SIG-M5 treated with dmso at 0.1 percent for 504 hours (cell line): ENCODE data around the gene CEACAM19.
A peak's percentile ranks its signal among the peaks of the same experiment; 100 is the strongest.
"Not testable (repeated sequence)": the region's sequence is repeated elsewhere in the genome, so short reads cannot be mapped to it uniquely, and the experiment has no call there.

ENCODE experiments used
- DNase-seq: peaks from one replicate; lab custom pipeline; 2025; ENCODE audit not compliant: unreplicated experiment; lab: John Stamatoyannopoulos, UW

Gene CEACAM19

GRCh38 chr19:44645407-44646048 is 25.8 kb upstream of the CEACAM19 start:
- DNase-seq, result no peak

- DNase-seq, result no peak
These were observed 25.2 kb upstream of the CEACAM19 start for GRCh38 chr19:44646049-44646416.

GRCh38 chr19:44647144-44647543 is 24.1 kb upstream of the CEACAM19 start:
- no peak for DNase-seq

- DNase-seq, result no peak
These were observed 22.5 kb upstream of the CEACAM19 start for GRCh38 chr19:44648631-44649251.

GRCh38 chr19:44649578-44650145 is 21.6 kb upstream of the CEACAM19 start:
- DNase-seq, result no peak

GRCh38 chr19:44653343-44653742 is 17.9 kb upstream of the CEACAM19 start:
- no peak for DNase-seq

GRCh38 chr19:44653977-44654774 is 17.1 kb upstream of the CEACAM19 start:
- peak; percentile 48 for DNase-seq

- DNase-seq, result peak; percentile 65
These were observed 13.9 kb upstream of the CEACAM19 start for GRCh38 chr19:44657211-44657921.

GRCh38 chr19:44658069-44658733 is 13.1 kb upstream of the CEACAM19 start:
- no peak for DNase-seq

GRCh38 chr19:44660081-44660480 is 11.2 kb upstream of the CEACAM19 start:
- DNase-seq, result no peak

GRCh38 chr19:44661205-44661604 is 10.1 kb upstream of the CEACAM19 start:
- DNase-seq, result no peak

GRCh38 chr19:44661904-44662303 is 9.4 kb upstream of the CEACAM19 start:
- no peak for DNase-seq

- no peak for DNase-seq
These were observed 8.4 kb upstream of the CEACAM19 start for GRCh38 chr19:44662691-44663385.

GRCh38 chr19:44663996-44664395 is 7.3 kb upstream of the CEACAM19 start:
- no peak for DNase-seq

- DNase-seq, result no peak
These were observed 6.3 kb upstream of the CEACAM19 start for GRCh38 chr19:44664976-44665375.

GRCh38 chr19:44666852-44667556 is 4.3 kb upstream of the CEACAM19 start:
- DNase-seq, result no peak

GRCh38 chr19:44668985-44669764 is 2.1 kb upstream of the CEACAM19 start:
- DNase-seq, result no peak

GRCh38 chr19:44670027-44670426 is 1.3 kb upstream of the CEACAM19 start:
- not testable (repeated sequence) for DNase-seq

GRCh38 chr19:44672226-44672625 is 944 bp downstream of the CEACAM19 start:
- no peak for DNase-seq
